Retinal pigment epithelial cell (primary cell): ENCODE measurements around the gene PA2G4.

Experiments used
- DNase-seq: peaks from one replicate; pipeline ENCODE4 v3.0.0-alpha.2; 2010; ENCODE audit warnings: low read depth
- H3K4me3 ChIP-seq: 2 replicates; pipeline ENCODE4 v1.5.1; 2011; ENCODE audit warnings: mild to moderate bottlenecking, low read length, control low read depth, moderate library complexity
- CTCF ChIP-seq: conservative IDR thresholded peaks from 2 replicates; pipeline ENCODE4 v1.5.1; 2011; ENCODE audit warnings: low read depth, low read length, control low read depth, inconsistent platforms

PA2G4 gene

GRCh38 chr12:56078931-56079722 lies 25.2 kb upstream of the PA2G4 start:
- TF ChIP-seq CTCF: peak; percentile 76
- peak; percentile 53 for DNase-seq
- H3K4me3 ChIP-seq: peak overlapping the region; percentile 66

GRCh38 chr12:56079723-56080555 lies 24.4 kb upstream of the PA2G4 start, which contains the start of gene ERBB3:
TSS of gene ERBB3 (plus strand) at chr12:56080165. CDS start at chr12:56080301, 136 bp downstream.
- H3K4me3 ChIP-seq: peak within 1 kb of the TSS; percentile 66
- DNase-seq: no peak
- TF ChIP-seq CTCF: no peak

GRCh38 chr12:56080556-56081138 lies 23.7 kb upstream of the PA2G4 start:
- H3K4me3 ChIP-seq: peak overlapping the region; percentile 66
- TF ChIP-seq CTCF: no peak
- no peak for DNase-seq

- no peak overlapping the region for H3K4me3 ChIP-seq
- no peak for TF ChIP-seq CTCF
- no peak for DNase-seq
Observed at GRCh38 chr12:56081393-56082347, 22.7 kb upstream of the PA2G4 start.

- DNase-seq: no peak
- H3K4me3 ChIP-seq: no peak overlapping the region
- TF ChIP-seq CTCF: no peak
Observed at GRCh38 chr12:56082382-56082781, 22.0 kb upstream of the PA2G4 start.

GRCh38 chr12:56082967-56083366 lies 21.4 kb upstream of the PA2G4 start:
- no peak for DNase-seq
- no peak overlapping the region for H3K4me3 ChIP-seq
- TF ChIP-seq CTCF: no peak
